GM12878 (cell line): ENCODE data around the gene MASP1.
"Not testable (repeated sequence)": the region's sequence is repeated elsewhere in the genome, so short reads cannot be mapped to it uniquely, and the experiment has no call there.

ENCODE experiments used
- CHD4 ChIP-seq: fragments of 200-600 bp; sonication (generic); IDR thresholded peaks from 2 replicates; pipeline ENCODE4 v1.6.1; 2016; ENCODE audit warnings: mild to moderate bottlenecking
- GABPA ChIP-seq: IDR thresholded peaks from 2 replicates; pipeline ENCODE4 v1.6.1; 2014; ENCODE audit warnings: antibody characterized with exemption, low read depth, mild to moderate bottlenecking, inconsistent platforms
- MAX ChIP-seq: IDR thresholded peaks from 2 replicates; pipeline ENCODE4 v1.6.1; 2012; ENCODE audit warnings: low read depth, low read length, improper control_type of control experiment
- MLLT1 ChIP-seq: fragments of 450-650 bp; IDR thresholded peaks from 2 replicates; pipeline ENCODE4 v1.6.1; 2016; ENCODE audit warnings: mild to moderate bottlenecking
- NFYB ChIP-seq: IDR thresholded peaks from 2 replicates; pipeline ENCODE4 v1.6.1; 2011; ENCODE audit warnings: low read depth, mild to moderate bottlenecking, low read length, improper control_type of control experiment, moderate library complexity; ENCODE audit not compliant: insufficient read depth
- TF ChIP-seq, protein P1 (sequence below), 3 experiments: IDR thresholded peaks in 2 of 3; conservative IDR thresholded peaks in 1 of 3; 2 replicates each; pipeline ENCODE4 v1.5.1; 2011; ENCODE audit warnings: low read depth in 3 of 3, low read length in 3 of 3, mild to moderate bottlenecking in 3 of 3, control low read depth in 2 of 3, moderate library complexity in 2 of 3, inconsistent platforms in 1 of 3, mixed read lengths in 1 of 3; ENCODE audit not compliant: control insufficient read depth in 2 of 3, insufficient read depth in 1 of 3; ENCODE audit errors: extremely low read depth in 1 of 3
- TF ChIP-seq, protein P2 (sequence below): IDR thresholded peaks from 2 replicates; pipeline ENCODE4 v1.6.1; 2011; ENCODE audit warnings: borderline replicate concordance, low read depth, mild to moderate bottlenecking, moderate library complexity, mixed read lengths, low read length; ENCODE audit not compliant: insufficient read depth; ENCODE audit errors: extremely low read length
- TF ChIP-seq, protein P3 (sequence below): IDR thresholded peaks from 2 replicates; pipeline ENCODE4 v1.6.1; 2012; ENCODE audit warnings: mild to moderate bottlenecking, low read depth, low read length

GRCh38 chr3:187238835-187239234 is 52.7 kb downstream of the MASP1 start:
- TF ChIP-seq GABPA, MAX, CHD4, MLLT1, NFYB: not testable (repeated sequence)
- TF ChIP-seq, protein P1, sequence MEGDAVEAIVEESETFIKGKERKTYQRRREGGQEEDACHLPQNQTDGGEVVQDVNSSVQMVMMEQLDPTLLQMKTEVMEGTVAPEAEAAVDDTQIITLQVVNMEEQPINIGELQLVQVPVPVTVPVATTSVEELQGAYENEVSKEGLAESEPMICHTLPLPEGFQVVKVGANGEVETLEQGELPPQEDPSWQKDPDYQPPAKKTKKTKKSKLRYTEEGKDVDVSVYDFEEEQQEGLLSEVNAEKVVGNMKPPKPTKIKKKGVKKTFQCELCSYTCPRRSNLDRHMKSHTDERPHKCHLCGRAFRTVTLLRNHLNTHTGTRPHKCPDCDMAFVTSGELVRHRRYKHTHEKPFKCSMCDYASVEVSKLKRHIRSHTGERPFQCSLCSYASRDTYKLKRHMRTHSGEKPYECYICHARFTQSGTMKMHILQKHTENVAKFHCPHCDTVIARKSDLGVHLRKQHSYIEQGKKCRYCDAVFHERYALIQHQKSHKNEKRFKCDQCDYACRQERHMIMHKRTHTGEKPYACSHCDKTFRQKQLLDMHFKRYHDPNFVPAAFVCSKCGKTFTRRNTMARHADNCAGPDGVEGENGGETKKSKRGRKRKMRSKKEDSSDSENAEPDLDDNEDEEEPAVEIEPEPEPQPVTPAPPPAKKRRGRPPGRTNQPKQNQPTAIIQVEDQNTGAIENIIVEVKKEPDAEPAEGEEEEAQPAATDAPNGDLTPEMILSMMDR (IDR thresholded peaks at IDR 0.05 in 2 of 3, conservative IDR thresholded peaks at IDR 0.05 in 1 of 3; ENCODE audit: control insufficient read depth in 2 of 3, extremely low read depth in 1 of 3, insufficient read depth in 1 of 3, low read depth in 3 of 3, low read length in 3 of 3), result not testable (repeated sequence)
- TF ChIP-seq, protein P2, sequence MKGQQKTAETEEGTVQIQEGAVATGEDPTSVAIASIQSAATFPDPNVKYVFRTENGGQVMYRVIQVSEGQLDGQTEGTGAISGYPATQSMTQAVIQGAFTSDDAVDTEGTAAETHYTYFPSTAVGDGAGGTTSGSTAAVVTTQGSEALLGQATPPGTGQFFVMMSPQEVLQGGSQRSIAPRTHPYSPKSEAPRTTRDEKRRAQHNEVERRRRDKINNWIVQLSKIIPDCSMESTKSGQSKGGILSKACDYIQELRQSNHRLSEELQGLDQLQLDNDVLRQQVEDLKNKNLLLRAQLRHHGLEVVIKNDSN, result not testable (repeated sequence)
- TF ChIP-seq, protein P3, sequence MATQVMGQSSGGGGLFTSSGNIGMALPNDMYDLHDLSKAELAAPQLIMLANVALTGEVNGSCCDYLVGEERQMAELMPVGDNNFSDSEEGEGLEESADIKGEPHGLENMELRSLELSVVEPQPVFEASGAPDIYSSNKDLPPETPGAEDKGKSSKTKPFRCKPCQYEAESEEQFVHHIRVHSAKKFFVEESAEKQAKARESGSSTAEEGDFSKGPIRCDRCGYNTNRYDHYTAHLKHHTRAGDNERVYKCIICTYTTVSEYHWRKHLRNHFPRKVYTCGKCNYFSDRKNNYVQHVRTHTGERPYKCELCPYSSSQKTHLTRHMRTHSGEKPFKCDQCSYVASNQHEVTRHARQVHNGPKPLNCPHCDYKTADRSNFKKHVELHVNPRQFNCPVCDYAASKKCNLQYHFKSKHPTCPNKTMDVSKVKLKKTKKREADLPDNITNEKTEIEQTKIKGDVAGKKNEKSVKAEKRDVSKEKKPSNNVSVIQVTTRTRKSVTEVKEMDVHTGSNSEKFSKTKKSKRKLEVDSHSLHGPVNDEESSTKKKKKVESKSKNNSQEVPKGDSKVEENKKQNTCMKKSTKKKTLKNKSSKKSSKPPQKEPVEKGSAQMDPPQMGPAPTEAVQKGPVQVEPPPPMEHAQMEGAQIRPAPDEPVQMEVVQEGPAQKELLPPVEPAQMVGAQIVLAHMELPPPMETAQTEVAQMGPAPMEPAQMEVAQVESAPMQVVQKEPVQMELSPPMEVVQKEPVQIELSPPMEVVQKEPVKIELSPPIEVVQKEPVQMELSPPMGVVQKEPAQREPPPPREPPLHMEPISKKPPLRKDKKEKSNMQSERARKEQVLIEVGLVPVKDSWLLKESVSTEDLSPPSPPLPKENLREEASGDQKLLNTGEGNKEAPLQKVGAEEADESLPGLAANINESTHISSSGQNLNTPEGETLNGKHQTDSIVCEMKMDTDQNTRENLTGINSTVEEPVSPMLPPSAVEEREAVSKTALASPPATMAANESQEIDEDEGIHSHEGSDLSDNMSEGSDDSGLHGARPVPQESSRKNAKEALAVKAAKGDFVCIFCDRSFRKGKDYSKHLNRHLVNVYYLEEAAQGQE, result not testable (repeated sequence)
